GM23338 (cell line): ENCODE data around the gene CCDC12. TPM values are rescaled to one million over a fixed set of nuclear protein-coding genes. Genes with fewer than 3 reads are reported as not detected.

ENCODE experiments used
- ATAC-seq: fragments of 200-7000 bp; cut with Tn5 transposase; 3 replicates; pipeline ENCODE4 v1.9.1; 2020
- DNase-seq: peaks from one replicate; pipeline ENCODE4 v3.0.0-alpha.2; 2015; ENCODE audit warnings: low spot score
- H2AFZ ChIP-seq: fragments of 200-600 bp; sonication (generic); 2 replicates; pipeline ENCODE4 v1.8.0; 2016; ENCODE audit warnings: antibody characterized with exemption, mild to moderate bottlenecking, moderate library complexity
- H3F3A ChIP-seq: fragments of 200-600 bp; sonication (generic); replicated peaks from 2 replicates; pipeline ENCODE4 v1.8.0; 2017; ENCODE audit warnings: antibody characterized with exemption, mixed run types, low read depth
- H3K27ac ChIP-seq: fragments of 200-600 bp; sonication (generic); 2 replicates; pipeline ENCODE4 v1.6.1; 2016; ENCODE audit warnings: low read depth
- H3K27me3 ChIP-seq: fragments of 200-600 bp; sonication (generic); 2 replicates; pipeline ENCODE4 v1.8.0; 2016; ENCODE audit warnings: mild to moderate bottlenecking, mixed run types, moderate library complexity; ENCODE audit not compliant: insufficient read depth
- H3K36me3 ChIP-seq: fragments of 200-600 bp; sonication (generic); 2 replicates; pipeline ENCODE4 v1.8.0; 2016; ENCODE audit warnings: mild to moderate bottlenecking; ENCODE audit not compliant: insufficient read depth
- H3K4me1 ChIP-seq: fragments of 200-600 bp; sonication (generic); 2 replicates; pipeline ENCODE4 v1.8.0; 2016; ENCODE audit warnings: mild to moderate bottlenecking, moderate library complexity; ENCODE audit not compliant: insufficient read depth
- H3K4me2 ChIP-seq: fragments of 200-600 bp; sonication (generic); 2 replicates; pipeline ENCODE4 v1.7.1; 2017; ENCODE audit warnings: mixed run types
- H3K4me3 ChIP-seq: fragments of 200-600 bp; sonication (generic); 2 replicates; pipeline ENCODE4 v1.6.1; 2016; ENCODE audit warnings: mixed run types
- H3K79me2 ChIP-seq: fragments of 200-600 bp; sonication (generic); replicated peaks from 2 replicates; pipeline ENCODE4 v1.8.0; 2017; ENCODE audit warnings: mild to moderate bottlenecking; ENCODE audit not compliant: insufficient read depth
- H3K9me2 ChIP-seq: fragments of 200-600 bp; sonication (generic); 2 replicates; pipeline ENCODE4 v1.8.0; 2017; ENCODE audit not compliant: insufficient read depth
- H4K20me1 ChIP-seq: fragments of 200-600 bp; sonication (generic); replicated peaks from 2 replicates; pipeline ENCODE4 v1.8.0; 2017; ENCODE audit warnings: mild to moderate bottlenecking; ENCODE audit not compliant: insufficient read depth
- H3K27ac Mint-ChIP-seq: 2 replicates; pipeline ENCODE4 v1.8.0; 2020; ENCODE audit warnings: inconsistent platforms, mild to moderate bottlenecking, moderate library complexity, mixed read lengths
- H3K27me3 Mint-ChIP-seq: 3 replicates; pipeline ENCODE4 v1.8.0; 2022; ENCODE audit warnings: low read depth, mild to moderate bottlenecking, moderate library complexity, mixed read lengths, inconsistent platforms; ENCODE audit not compliant: insufficient read depth, poor library complexity
- H3K36me3 Mint-ChIP-seq: 3 replicates; pipeline ENCODE4 v1.8.0; 2021; ENCODE audit warnings: low read depth, mild to moderate bottlenecking, inconsistent platforms, moderate library complexity, mixed read lengths
- H3K4me1 Mint-ChIP-seq: 3 replicates; pipeline ENCODE4 v1.8.0; 2020; ENCODE audit warnings: mild to moderate bottlenecking, inconsistent platforms, mixed read lengths
- H3K4me3 Mint-ChIP-seq: 3 replicates; pipeline ENCODE4 v1.8.0; 2021; ENCODE audit warnings: moderate library complexity, mild to moderate bottlenecking, inconsistent platforms, mixed read lengths
- H3K9me3 Mint-ChIP-seq: 3 replicates; pipeline ENCODE4 v1.8.0; 2020; ENCODE audit warnings: moderate library complexity, mild to moderate bottlenecking, inconsistent platforms, mixed read lengths
- CREB1 ChIP-seq: fragments of 250-450 bp; sonication (Bioruptor Pico); IDR thresholded peaks from 2 replicates; pipeline ENCODE4 v1.5.0; 2020; ENCODE audit warnings: low read depth, mild to moderate bottlenecking, moderate library complexity
- EZH2 ChIP-seq: fragments of 200-600 bp; sonication (generic); IDR thresholded peaks from one replicate; pipeline ENCODE4 v1.8.0; 2017; ENCODE audit warnings: antibody characterized with exemption, mild to moderate bottlenecking, low read depth; ENCODE audit not compliant: unreplicated experiment
- POLR2AphosphoS5 ChIP-seq: IDR thresholded peaks from 2 replicates; pipeline ENCODE4 v1.6.1; 2016; ENCODE audit warnings: antibody characterized with exemption, low read depth
- polyA plus RNA-seq: library from polyadenylated mRNA; unstranded; fragments of >200 nt; fragmentation: Nextera tagmentation; extraction: Ambion mirVana; gene quantifications from 2 replicates; pipeline ENCODE4 v1.2.1, GENCODE V29; 2016
- total RNA-seq: library from RNA; depleted of rRNA; stranded (reverse); fragments of >200 nt; shearing (Covaris generic); gene quantifications from 2 replicates; pipeline ENCODE4 v1.2.3, GENCODE V29; 2014
- TF ChIP-seq, protein P1 (sequence below), 2 experiments: fragments of 200-600 bp in 1 of 2; sonication (generic) in 1 of 2; conservative IDR thresholded peaks; 2 replicates each; pipeline versions ENCODE4 v1.5.1 to v1.6.1; 2016 to 2017; ENCODE audit warnings: antibody characterized with exemption in 2 of 2, low read depth in 2 of 2, mild to moderate bottlenecking in 2 of 2, moderate library complexity in 1 of 2
- TF ChIP-seq, protein P2 (sequence below): fragments of 250-450 bp; sonication (Bioruptor Pico); IDR thresholded peaks from 2 replicates; pipeline ENCODE4 v1.5.0; 2020; ENCODE audit warnings: mild to moderate bottlenecking, moderate library complexity

Gene CCDC12
- total and polyA plus RNA-seq, 2 experiments from 2014 or later, result 42.9 to 133 TPM

DNA sequence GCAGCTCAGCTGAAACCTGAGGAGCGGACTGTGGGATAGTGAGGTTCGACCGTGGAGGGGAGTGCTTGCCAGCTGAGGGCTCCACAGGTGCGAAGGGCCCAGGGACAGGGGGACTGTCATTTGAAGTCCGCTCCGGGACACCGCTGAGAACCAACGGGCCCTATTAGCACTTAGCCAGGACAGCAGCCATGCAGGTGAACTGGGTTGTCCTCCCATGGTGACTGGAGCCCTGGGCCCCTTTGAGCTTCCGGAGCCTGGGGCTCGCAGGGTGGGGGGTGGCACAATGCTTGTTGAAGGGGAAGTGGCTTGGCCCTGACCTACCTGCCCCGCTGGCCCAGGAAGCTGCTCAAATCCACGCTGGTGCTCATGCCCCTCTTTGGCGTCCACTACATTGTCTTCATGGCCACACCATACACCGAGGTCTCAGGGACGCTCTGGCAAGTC is 74.3 kb downstream of the CCDC12 start:
- no peaks in the 10 kb centered on the region for H3K79me2 ChIP-seq
- Mint-ChIP-seq H3K27me3 (peaks cover 23% of the 10 kb centered on the region), H3K4me1 (peaks cover 8% of the 10 kb centered on the region; the same call in 2 of the 3 replicates), H3K4me3 (no peak overlapping the region), H3K9me3 (no peaks in the 10 kb centered on the region), H3K27ac (no peak overlapping the region), H3K36me3 (no peaks in the 10 kb centered on the region)
- no peak for ATAC-seq
- no peaks in the 10 kb centered on the region for H3F3A ChIP-seq
- H3K27me3 ChIP-seq, result peaks cover 17% of the 10 kb centered on the region
- no peak overlapping the region for H3K4me2 ChIP-seq
- 0 out of 2 replicates have a peak, but pooled peaks cover 3% of the 10 kb centered on the region for H4K20me1 ChIP-seq
- DNase-seq, result no peak
- TF ChIP-seq POLR2AphosphoS5, result no peak
- TF ChIP-seq CREB1 (CRISPR knock-in tag), result no peak
- TF ChIP-seq, protein P1, sequence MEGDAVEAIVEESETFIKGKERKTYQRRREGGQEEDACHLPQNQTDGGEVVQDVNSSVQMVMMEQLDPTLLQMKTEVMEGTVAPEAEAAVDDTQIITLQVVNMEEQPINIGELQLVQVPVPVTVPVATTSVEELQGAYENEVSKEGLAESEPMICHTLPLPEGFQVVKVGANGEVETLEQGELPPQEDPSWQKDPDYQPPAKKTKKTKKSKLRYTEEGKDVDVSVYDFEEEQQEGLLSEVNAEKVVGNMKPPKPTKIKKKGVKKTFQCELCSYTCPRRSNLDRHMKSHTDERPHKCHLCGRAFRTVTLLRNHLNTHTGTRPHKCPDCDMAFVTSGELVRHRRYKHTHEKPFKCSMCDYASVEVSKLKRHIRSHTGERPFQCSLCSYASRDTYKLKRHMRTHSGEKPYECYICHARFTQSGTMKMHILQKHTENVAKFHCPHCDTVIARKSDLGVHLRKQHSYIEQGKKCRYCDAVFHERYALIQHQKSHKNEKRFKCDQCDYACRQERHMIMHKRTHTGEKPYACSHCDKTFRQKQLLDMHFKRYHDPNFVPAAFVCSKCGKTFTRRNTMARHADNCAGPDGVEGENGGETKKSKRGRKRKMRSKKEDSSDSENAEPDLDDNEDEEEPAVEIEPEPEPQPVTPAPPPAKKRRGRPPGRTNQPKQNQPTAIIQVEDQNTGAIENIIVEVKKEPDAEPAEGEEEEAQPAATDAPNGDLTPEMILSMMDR (conservative IDR thresholded peaks at IDR 0.05; ENCODE audit: low read depth in 2 of 2), result no peak
- TF ChIP-seq, protein P2, sequence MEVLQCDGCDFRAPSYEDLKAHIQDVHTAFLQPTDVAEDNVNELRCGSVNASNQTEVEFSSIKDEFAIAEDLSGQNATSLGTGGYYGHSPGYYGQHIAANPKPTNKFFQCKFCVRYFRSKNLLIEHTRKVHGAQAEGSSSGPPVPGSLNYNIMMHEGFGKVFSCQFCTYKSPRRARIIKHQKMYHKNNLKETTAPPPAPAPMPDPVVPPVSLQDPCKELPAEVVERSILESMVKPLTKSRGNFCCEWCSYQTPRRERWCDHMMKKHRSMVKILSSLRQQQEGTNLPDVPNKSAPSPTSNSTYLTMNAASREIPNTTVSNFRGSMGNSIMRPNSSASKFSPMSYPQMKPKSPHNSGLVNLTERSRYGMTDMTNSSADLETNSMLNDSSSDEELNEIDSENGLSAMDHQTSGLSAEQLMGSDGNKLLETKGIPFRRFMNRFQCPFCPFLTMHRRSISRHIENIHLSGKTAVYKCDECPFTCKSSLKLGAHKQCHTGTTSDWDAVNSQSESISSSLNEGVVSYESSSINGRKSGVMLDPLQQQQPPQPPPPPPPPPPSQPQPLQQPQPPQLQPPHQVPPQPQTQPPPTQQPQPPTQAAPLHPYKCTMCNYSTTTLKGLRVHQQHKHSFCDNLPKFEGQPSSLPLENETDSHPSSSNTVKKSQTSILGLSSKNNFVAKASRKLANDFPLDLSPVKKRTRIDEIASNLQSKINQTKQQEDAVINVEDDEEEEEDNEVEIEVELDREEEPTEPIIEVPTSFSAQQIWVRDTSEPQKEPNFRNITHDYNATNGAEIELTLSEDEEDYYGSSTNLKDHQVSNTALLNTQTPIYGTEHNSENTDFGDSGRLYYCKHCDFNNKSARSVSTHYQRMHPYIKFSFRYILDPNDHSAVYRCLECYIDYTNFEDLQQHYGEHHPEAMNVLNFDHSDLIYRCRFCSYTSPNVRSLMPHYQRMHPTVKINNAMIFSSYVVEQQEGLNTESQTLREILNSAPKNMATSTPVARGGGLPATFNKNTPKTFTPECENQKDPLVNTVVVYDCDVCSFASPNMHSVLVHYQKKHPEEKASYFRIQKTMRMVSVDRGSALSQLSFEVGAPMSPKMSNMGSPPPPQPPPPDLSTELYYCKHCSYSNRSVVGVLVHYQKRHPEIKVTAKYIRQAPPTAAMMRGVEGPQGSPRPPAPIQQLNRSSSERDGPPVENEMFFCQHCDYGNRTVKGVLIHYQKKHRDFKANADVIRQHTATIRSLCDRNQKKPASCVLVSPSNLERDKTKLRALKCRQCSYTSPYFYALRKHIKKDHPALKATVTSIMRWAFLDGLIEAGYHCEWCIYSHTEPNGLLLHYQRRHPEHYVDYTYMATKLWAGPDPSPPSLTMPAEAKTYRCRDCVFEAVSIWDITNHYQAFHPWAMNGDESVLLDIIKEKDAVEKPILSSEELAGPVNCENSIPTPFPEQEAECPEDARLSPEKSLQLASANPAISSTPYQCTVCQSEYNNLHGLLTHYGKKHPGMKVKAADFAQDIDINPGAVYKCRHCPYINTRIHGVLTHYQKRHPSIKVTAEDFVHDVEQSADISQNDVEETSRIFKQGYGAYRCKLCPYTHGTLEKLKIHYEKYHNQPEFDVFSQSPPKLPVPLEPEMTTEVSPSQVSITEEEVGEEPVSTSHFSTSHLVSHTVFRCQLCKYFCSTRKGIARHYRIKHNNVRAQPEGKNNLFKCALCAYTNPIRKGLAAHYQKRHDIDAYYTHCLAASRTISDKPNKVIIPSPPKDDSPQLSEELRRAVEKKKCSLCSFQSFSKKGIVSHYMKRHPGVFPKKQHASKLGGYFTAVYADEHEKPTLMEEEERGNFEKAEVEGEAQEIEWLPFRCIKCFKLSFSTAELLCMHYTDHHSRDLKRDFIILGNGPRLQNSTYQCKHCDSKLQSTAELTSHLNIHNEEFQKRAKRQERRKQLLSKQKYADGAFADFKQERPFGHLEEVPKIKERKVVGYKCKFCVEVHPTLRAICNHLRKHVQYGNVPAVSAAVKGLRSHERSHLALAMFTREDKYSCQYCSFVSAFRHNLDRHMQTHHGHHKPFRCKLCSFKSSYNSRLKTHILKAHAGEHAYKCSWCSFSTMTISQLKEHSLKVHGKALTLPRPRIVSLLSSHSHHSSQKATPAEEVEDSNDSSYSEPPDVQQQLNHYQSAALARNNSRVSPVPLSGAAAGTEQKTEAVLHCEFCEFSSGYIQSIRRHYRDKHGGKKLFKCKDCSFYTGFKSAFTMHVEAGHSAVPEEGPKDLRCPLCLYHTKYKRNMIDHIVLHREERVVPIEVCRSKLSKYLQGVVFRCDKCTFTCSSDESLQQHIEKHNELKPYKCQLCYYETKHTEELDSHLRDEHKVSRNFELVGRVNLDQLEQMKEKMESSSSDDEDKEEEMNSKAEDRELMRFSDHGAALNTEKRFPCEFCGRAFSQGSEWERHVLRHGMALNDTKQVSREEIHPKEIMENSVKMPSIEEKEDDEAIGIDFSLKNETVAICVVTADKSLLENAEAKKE (CRISPR knock-in tag), result no peak
- TF ChIP-seq EZH2, result no peak
- no peaks in the 10 kb centered on the region for H3K9me2 ChIP-seq
- no peaks in the 10 kb centered on the region for H3K4me1 ChIP-seq
- no peak overlapping the region for H3K27ac ChIP-seq
- no peak overlapping the region for H2AFZ ChIP-seq
- no peaks in the 10 kb centered on the region for H3K36me3 ChIP-seq
- H3K4me3 ChIP-seq, result no peak overlapping the region
